Activated CD8-positive, alpha-beta memory T cell treated with anti-CD3 and anti-CD28 coated beads for 24 hours (primary cell): ENCODE measurements around the gene DDX19B.
"Not testable (repeated sequence)": the region's sequence is repeated elsewhere in the genome, so short reads cannot be mapped to it uniquely, and the experiment has no call there.

Source experiments
- DNase-seq: peaks from one replicate; pipeline ENCODE4 v3.0.0-alpha.2; 2020

DDX19B gene

GRCh38 chr16:70298988-70299938 is at the start of gene DDX19B:
TSS of gene DDX19B (plus strand) at chr16:70299186. CDS start at chr16:70299298, 112 bp downstream.
- peak; percentile 81 for DNase-seq

DNA sequence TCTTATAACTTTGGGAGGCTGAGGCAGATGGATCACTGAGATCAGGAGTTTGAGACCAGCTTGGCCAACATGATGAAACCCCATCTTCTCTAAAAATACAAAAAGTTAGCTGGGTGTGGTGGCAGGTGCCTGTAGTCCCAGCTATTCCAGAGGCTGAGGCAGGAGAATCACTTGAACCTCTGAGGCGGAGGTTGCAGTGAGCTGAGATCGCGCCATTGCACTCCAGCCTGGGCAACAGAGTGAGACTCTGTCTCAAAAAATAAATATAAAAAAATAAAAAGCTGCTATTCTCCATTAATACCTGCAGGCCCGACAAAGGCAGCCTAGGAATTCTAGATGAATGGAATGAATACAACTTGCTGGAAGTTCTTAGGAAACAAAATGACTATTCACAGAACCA is 49.3 kb upstream of the DDX19B start:
- not testable (repeated sequence) for DNase-seq

- DNase-seq = peak; percentile 79
Observed at GRCh38 chr16:70250748-70251628, 48.0 kb upstream of the DDX19B start.

- DNase-seq = peak; percentile 95
Observed at GRCh38 chr16:70251629-70252354, 47.2 kb upstream of the DDX19B start, which contains the start of gene EXOSC6. TSS of gene EXOSC6 (minus strand) at chr16:70251940. CDS start at chr16:70251900, 40 bp downstream.

DNA sequence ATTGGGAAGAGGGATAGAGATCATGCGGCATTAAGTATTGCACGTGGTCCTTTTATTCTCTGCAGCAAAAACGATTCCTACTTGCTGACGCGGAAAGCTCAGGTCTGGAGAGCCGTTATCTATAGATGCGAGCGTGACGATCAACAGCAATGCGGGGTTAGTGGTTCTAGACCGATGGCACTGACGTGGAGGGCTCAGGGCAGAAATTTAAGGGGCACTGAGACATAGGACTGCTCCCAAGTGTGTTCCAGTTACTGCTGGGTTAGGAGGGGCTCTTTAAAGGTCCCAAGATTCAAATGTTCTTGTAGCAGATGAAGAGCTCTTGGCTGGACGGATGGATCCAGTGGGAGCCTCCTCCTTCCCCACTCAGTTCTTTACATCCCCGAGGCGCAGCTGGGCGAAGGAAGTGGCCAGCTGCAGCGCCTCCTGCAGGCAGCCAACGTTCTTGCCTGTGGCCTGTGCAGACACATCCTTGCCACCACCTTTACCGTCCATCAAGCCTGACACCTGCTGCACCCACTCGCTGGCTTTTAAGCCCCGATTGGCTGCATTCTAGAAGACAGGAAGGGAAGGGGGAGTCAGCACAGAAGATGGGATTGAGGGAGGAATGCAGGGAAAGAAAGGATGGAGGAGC is 46.5 kb upstream of the DDX19B start:
- no peak for DNase-seq

GRCh38 chr16:70253291-70254106 is 45.5 kb upstream of the DDX19B start:
- DNase-seq = peak; percentile 71

GRCh38 chr16:70254180-70254964 is 44.6 kb upstream of the DDX19B start:
- no peak for DNase-seq

- DNase-seq = no peak
Observed at GRCh38 chr16:70254965-70255286, 44.1 kb upstream of the DDX19B start.

DNA sequence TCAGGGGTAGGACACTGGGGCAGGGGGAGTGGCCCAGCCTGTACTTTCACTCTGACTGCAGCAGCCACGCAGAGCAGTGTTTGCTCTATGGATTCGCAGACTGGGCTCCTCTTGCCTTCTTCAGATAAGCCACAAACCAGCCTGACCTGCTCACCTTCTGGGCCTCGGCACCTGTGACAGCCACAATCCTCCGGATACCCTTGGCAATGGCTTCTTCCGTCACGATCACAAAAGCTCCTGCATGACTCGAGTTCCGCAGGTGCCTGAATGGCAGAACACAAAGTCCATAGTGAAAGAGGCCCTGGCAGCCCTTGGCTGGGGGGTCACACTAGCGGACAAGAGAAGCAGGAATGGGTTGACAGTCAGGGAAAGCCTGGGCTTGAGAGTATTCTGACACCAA is 43.4 kb upstream of the DDX19B start:
- DNase-seq = no peak

DNA sequence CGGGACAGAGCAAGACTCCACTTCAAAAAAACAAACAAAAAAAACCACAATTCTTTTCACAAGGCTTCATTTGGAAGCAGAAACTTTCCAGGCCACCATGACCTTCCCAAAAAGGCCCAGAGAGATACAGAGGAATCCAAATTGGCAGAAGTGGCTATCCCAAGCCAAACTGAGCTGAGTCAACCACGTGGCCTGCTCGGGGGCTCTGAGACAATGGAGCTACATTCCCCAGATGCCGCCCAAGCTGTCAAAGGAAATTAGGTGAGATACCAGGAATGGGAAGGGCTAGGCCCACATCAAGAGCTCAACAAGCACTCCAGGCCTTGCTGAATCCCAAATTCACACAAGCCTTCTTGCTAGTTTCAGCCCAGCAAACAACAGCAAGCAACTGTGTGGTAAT is 41.6 kb upstream of the DDX19B start:
- peak; percentile 13 for DNase-seq

DNA sequence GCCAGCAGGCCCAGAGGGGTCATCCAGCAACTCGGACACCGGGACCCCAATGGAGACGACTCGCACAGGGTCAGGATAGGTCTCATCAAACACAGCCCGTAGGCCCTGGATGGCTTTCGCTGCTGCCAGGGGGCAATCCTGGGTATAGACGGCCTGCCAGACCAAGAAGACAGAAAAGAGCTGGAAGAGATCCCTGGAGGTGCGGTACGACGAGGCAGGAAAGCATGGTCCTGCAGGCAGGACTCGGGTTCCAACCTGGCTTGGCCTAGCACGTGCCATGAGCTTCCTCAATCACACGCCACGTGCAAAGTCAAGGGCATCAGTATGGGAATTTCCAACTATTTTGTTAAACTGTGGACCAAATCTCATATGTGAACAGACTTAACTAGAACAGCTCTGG is 40.9 kb upstream of the DDX19B start:
- no peak for DNase-seq

- no peak for DNase-seq
Observed at GRCh38 chr16:70258946-70259345, 40.0 kb upstream of the DDX19B start.

- DNase-seq = not testable (repeated sequence)
Observed at GRCh38 chr16:70259903-70260302, 39.1 kb upstream of the DDX19B start.

DNA sequence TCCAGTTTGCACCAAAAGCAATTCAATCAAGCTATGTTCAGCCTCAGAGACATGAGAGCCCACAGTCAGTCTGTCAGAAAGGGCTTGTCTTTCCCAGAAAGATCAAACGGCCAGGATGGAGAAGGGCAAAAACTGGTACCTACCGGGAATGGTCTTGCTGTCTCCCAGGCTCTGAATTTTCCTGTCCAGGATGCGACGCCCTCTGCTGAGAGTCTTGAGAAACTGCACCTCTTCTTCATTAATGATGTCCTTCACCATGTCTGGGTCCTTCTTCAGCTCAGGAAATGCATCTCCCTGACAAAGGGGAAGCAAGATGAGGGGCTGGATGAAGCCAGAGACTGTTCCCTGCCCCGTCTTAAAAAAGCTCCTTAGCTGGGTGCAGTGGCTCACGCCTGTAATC is 31.5 kb upstream of the DDX19B start:
- no peak for DNase-seq

DNA sequence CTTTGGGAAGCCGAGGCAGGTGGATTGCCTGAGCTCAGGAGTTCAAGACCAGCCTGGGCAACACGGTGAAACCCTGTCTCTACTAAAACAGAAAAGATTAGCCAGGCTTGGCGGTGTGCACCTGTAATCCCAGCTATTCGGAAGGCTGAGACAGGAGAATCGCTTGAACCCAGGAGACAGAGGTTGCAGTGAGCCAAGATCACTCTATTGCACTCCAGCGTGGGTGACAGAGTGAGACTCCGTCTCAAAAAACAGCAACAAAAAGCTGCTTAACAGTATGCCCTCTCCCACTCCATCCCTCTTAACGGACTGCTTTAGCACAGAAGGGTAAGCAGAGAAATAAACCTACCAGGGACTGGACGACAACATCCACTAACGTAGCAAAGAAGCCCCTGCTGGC is 31.1 kb upstream of the DDX19B start:
- DNase-seq = not testable (repeated sequence)

- DNase-seq = no peak
Observed at GRCh38 chr16:70269471-70269870, 29.5 kb upstream of the DDX19B start.

DNA sequence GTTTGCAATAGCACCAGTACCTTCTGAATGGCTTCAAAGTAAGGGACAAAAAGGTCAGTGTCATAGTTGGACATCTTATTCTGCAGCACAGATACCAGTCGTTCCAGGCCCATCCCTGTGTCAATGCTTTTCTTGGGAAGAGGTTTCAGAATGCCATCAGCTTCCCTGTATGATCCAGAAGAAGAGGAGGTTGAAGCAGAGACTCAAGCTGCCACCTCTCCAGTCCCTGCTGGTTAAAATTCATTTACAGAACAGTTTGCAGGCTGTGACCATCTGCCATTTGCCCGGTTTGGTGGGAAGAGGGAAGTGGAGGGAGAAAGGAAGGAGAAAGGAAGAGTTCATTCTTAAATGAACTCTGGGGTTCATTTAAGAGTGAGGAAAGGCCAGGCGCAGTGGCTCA is 28.8 kb upstream of the DDX19B start:
- no peak for DNase-seq

- no peak for DNase-seq
Observed at GRCh38 chr16:70271696-70272095, 27.3 kb upstream of the DDX19B start.

GRCh38 chr16:70276392-70276791 is 22.6 kb upstream of the DDX19B start:
- DNase-seq = no peak

- DNase-seq = not testable (repeated sequence)
Observed at GRCh38 chr16:70287304-70287971, 11.5 kb upstream of the DDX19B start.
